A673 (cell line): ENCODE results near the gene PPP6R2.

Experiments
- CTCF ChIP-seq: fragments of 300-800, 200-600 bp; sonication (generic); conservative IDR thresholded peaks from 2 replicates; pipeline ENCODE4 v1.5.1; 2017; ENCODE audit warnings: low read depth, mild to moderate bottlenecking, antibody characterized with exemption, low read length, moderate library complexity, mixed read lengths
- EZH2 ChIP-seq: fragments of 200-600 bp; sonication (generic); IDR thresholded peaks from 2 replicates; pipeline ENCODE4 v1.6.1; 2017; ENCODE audit warnings: borderline replicate concordance, low read depth, mild to moderate bottlenecking, mixed read lengths, antibody characterized with exemption, low read length; ENCODE audit not compliant: poor library complexity, severe bottlenecking

- TF ChIP-seq CTCF: no peak
- TF ChIP-seq EZH2: no peak
Measured at GRCh38 chr22:50490531-50491308, 147.6 kb downstream of the PPP6R2 start.
